B cell (primary cell): ENCODE results near the gene NAV1.

Experiments used
- CTCF ChIP-seq: fragments of 200-600 bp; IDR thresholded peaks from one replicate; pipeline ENCODE4 v1.8.0; 2022; ENCODE audit warnings: antibody characterized with exemption, mild to moderate bottlenecking
- EZH2 ChIP-seq: IDR thresholded peaks from 2 replicates; pipeline ENCODE4 v1.6.1; 2012; ENCODE audit warnings: borderline replicate concordance, low read depth, mild to moderate bottlenecking, moderate library complexity, low read length; ENCODE audit not compliant: insufficient read depth, poor library complexity, severe bottlenecking

- TF ChIP-seq CTCF = no peak
- no peak for TF ChIP-seq EZH2
Measured at GRCh38 chr1:201517631-201518030, 21.3 kb upstream of the NAV1 start.
